GM10248 (cell line): ENCODE measurements around the gene SZRD1.

Experiments
- CTCF ChIA-PET: fragments of 300-600 bp; sonication (Branson Sonifier 250); formaldehyde crosslinking; extraction: SDS; loops from one replicate; lab custom pipeline; 2021; ENCODE audit warnings: antibody characterized with exemption; lab: Yijun Ruan, JAX
- POLR2A ChIA-PET: fragments of 350-650 bp; sonication (Branson Sonifier 250); formaldehyde crosslinking; extraction: SDS; loops from one replicate; lab custom pipeline; 2020; ENCODE audit warnings: antibody characterized with exemption; lab: Yijun Ruan, JAX
- DNase-seq: peaks from one replicate; pipeline ENCODE4 v3.0.0; 2012; ENCODE audit errors: extremely low spot score
- TF ChIP-seq, protein P1 (sequence below): IDR thresholded peaks from 2 replicates; pipeline ENCODE4 v1.5.1; 2012; ENCODE audit warnings: mild to moderate bottlenecking, low read depth; ENCODE audit errors: extremely low read depth, missing control alignments, control extremely low read depth

Gene SZRD1

GRCh38 chr1:16405441-16405840 lies 38.4 kb downstream of the SZRD1 start:
- POLR2A ChIA-PET, result no interaction called here
- CTCF ChIA-PET, result no interaction called here
- TF ChIP-seq, protein P1, sequence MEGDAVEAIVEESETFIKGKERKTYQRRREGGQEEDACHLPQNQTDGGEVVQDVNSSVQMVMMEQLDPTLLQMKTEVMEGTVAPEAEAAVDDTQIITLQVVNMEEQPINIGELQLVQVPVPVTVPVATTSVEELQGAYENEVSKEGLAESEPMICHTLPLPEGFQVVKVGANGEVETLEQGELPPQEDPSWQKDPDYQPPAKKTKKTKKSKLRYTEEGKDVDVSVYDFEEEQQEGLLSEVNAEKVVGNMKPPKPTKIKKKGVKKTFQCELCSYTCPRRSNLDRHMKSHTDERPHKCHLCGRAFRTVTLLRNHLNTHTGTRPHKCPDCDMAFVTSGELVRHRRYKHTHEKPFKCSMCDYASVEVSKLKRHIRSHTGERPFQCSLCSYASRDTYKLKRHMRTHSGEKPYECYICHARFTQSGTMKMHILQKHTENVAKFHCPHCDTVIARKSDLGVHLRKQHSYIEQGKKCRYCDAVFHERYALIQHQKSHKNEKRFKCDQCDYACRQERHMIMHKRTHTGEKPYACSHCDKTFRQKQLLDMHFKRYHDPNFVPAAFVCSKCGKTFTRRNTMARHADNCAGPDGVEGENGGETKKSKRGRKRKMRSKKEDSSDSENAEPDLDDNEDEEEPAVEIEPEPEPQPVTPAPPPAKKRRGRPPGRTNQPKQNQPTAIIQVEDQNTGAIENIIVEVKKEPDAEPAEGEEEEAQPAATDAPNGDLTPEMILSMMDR, result no peak
- no peak for DNase-seq

DNA sequence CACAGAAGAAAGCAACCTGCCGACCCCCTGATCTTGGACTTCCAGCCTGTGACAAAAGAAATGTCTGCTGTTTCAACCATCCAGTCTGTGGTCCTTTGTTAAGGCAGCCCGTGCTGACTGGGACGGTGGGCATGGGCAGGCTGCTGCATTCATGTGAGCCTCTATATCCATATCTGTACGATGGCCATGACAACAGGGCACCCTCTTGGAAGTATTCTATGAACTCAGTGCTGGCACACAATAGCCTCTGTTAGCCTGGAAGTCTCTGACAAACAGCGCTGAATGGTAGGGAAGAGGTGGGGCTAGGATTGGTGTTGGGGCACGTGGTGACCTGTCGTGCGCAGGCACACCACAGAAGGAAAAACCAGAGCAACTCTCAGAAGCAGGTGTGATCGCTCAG lies 39.8 kb downstream of the SZRD1 start:
- TF ChIP-seq, protein P1, result no peak
- DNase-seq, result no peak
- POLR2A ChIA-PET, result no interaction called here
- CTCF ChIA-PET, result interaction anchor here (1.3 kb wide), 1 partner anchor 11 kb away, joined by 5 read pairs; no protein-coding TSS in a partner anchor

GRCh38 chr1:16409536-16410152 lies 42.6 kb downstream of the SZRD1 start:
- POLR2A ChIA-PET, result no interaction called here

DNA sequence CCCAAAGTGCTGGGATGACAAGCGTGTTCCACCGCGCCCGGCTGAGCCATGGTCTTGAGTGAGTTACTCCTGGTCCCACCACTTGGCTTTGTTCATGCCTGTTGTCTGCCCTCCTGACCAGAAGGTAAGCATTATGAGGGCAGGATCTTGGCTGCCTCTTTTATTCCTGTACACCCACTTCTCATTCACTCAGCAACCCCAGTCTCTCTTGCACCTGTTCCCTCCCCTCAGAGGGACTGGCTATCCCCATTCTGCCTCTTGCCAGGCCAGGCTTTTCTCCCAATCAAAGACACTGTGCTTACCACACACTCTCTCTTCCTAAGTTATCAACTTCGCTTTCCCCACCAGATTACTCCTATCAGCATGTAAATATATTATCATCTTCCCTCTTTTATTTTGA lies 43.8 kb downstream of the SZRD1 start:
- no peak for DNase-seq
- TF ChIP-seq, protein P1, result no peak
- ChIA-PET POLR2A (no interaction called here), CTCF (interaction anchor here (0.8 to 1.4 kb wide), 3 partner anchors 9 to 30 kb away, joined by 3 to 4 read pairs (median 4); partner anchors contain the start of gene NECAP2)

More at GRCh38 chr1:16409536-16410152, 42.6 kb downstream of the SZRD1 start:
- no peak for DNase-seq
- CTCF ChIA-PET, result interaction anchor here (1.6 kb wide), 1 partner anchor 46 kb away, joined by 3 read pairs; no protein-coding TSS in a partner anchor
- TF ChIP-seq, protein P1, result no peak

DNA sequence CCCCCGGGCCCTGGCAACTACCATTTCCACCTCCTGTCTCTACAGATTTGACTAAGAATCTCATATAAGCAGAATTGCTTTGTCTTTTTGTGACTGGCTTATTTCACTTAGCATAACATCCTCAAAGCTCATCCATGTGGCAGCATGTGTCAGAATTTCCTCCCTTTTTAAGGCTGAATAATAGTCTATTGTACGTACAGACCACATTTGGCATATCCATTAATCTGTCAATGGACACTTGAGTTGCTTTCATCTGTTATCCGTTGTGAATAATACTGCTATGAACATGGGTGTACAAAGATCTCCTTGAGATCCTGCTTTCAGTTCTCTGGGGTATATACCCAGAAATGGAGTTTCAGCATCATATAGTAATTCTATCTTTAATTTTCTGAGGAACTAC lies 46.1 kb downstream of the SZRD1 start:
- ChIA-PET POLR2A (no interaction called here), CTCF (no interaction called here)
- TF ChIP-seq, protein P1, result no peak
- DNase-seq, result no peak

DNA sequence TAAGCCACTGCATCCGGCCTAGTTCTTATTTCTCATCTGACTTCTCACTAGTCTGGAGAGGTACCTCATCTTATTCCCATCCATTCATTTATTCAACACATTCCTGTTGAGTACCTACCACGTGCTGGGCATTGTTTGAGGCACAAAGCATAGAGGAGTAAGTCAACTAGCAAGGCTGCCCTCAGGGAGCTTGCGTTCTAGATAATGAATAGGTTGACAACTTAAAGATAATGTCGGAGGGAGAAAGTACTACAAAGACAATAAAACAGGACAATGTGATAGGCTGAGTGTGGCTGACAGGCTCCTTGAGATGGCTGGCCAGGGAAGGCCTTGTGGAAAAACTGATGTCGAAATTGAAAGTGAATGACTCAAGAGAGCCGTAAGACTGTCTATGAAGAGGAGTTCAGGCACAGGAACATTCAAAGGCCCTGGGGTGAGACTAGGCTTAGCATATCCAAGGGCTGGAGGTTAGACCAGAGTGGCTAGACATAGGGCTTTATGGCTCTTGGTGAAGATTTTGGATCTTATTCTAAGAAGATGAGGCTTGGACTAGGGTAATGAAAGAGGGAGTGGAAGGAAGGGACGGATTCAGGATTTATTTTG lies 51.9 kb downstream of the SZRD1 start:
- TF ChIP-seq, protein P1, result no peak
- DNase-seq, result no peak
- ChIA-PET POLR2A (no interaction called here), CTCF (interaction anchor here (1.7 to 3.7 kb wide), 2 partner anchors 21 kb away, joined by 8 to 18 read pairs; partner anchors contain the start of gene NECAP2)
